GM23248 (cell line): ENCODE measurements around the gene COX6B2. TPM values are rescaled to one million over a fixed set of nuclear protein-coding genes. Genes with fewer than 3 reads are reported as not detected.

Experiments
- DNase-seq: peaks from one replicate; pipeline ENCODE4 v3.0.0-alpha.2; 2015
- H2AFZ ChIP-seq: fragments of 200-600 bp; sonication (generic); 2 replicates; pipeline ENCODE4 v1.6.1; 2016; ENCODE audit warnings: antibody characterized with exemption
- H3F3A ChIP-seq: fragments of 200-600 bp; sonication (generic); 2 replicates; pipeline ENCODE4 v1.6.1; 2016; ENCODE audit warnings: mild to moderate bottlenecking, antibody characterized with exemption, mixed run types; ENCODE audit not compliant: insufficient read depth
- H3K27ac ChIP-seq: fragments of 200-600 bp; sonication (generic); 2 replicates; pipeline ENCODE4 v1.5.1; 2016; ENCODE audit warnings: mild to moderate bottlenecking
- H3K27me3 ChIP-seq: fragments of 200-600 bp; sonication (generic); replicated peaks from 2 replicates; pipeline ENCODE4 v1.6.1; 2016; ENCODE audit warnings: mild to moderate bottlenecking; ENCODE audit not compliant: insufficient read depth
- H3K36me3 ChIP-seq: fragments of 200-600 bp; sonication (generic); 2 replicates; pipeline ENCODE4 v1.6.1; 2016; ENCODE audit warnings: low read depth, mild to moderate bottlenecking
- H3K4me1 ChIP-seq: fragments of 200-600 bp; sonication (generic); 2 replicates; pipeline ENCODE4 v1.6.1; 2016; ENCODE audit warnings: mild to moderate bottlenecking; ENCODE audit not compliant: insufficient read depth
- H3K4me2 ChIP-seq: fragments of 200-600 bp; sonication (generic); one replicate; pipeline ENCODE4 v1.6.1; 2016; ENCODE audit warnings: mild to moderate bottlenecking; ENCODE audit not compliant: unreplicated experiment
- H3K4me3 ChIP-seq: fragments of 200-600 bp; sonication (generic); 2 replicates; pipeline ENCODE4 v1.5.1; 2016; ENCODE audit warnings: mild to moderate bottlenecking
- H3K79me2 ChIP-seq: fragments of 200-600 bp; sonication (generic); 2 replicates; pipeline ENCODE4 v1.6.1; 2016; ENCODE audit warnings: mild to moderate bottlenecking; ENCODE audit not compliant: insufficient read depth
- H3K9ac ChIP-seq: fragments of 200-600 bp; sonication (generic); 2 replicates; pipeline ENCODE4 v1.6.1; 2016; ENCODE audit warnings: mild to moderate bottlenecking
- H3K9me2 ChIP-seq: fragments of 200-600 bp; sonication (generic); 2 replicates; pipeline ENCODE4 v1.6.1; 2016; ENCODE audit warnings: mixed run types, mild to moderate bottlenecking, moderate library complexity; ENCODE audit not compliant: insufficient read depth
- H3K9me3 ChIP-seq: fragments of 200-600 bp; sonication (generic); one replicate; pipeline ENCODE4 v1.6.1; 2017; ENCODE audit warnings: low read depth
- H4K20me1 ChIP-seq: fragments of 200-600 bp; sonication (generic); 2 replicates; pipeline ENCODE4 v1.6.0; 2016; ENCODE audit not compliant: insufficient read depth
- EZH2 ChIP-seq: fragments of 200-600 bp; sonication (generic); IDR thresholded peaks from 2 replicates; pipeline ENCODE4 v1.6.1; 2018; ENCODE audit warnings: antibody characterized with exemption, mild to moderate bottlenecking; ENCODE audit not compliant: insufficient read depth, poor library complexity, severe bottlenecking
- EZH2phosphoT487 ChIP-seq: fragments of 200-600 bp; sonication (generic); IDR thresholded peaks from 2 replicates; pipeline ENCODE4 v1.6.1; 2018; ENCODE audit warnings: antibody characterized with exemption, moderate library complexity, mild to moderate bottlenecking, low read depth; ENCODE audit not compliant: insufficient read depth
- WGBS, 2 experiments: methylation state at CpG; one replicate each; pipeline ENCODE4 v1.1.6; 2015 to 2017; ENCODE audit warnings: low lambda C conversion rate in 2 of 2, low coverage in 1 of 2; ENCODE audit errors: missing lambda C conversion rate in 2 of 2; 5-methylcytosine and 5-hydroxymethylcytosine counted together
- in situ Hi-C: fragments of 300-500 bp; cut with MboI; formaldehyde crosslinking; loops from 2 replicates; pipeline ENCODE4 v1.15.0; 2020
- polyA plus RNA-seq: library from polyadenylated mRNA; unstranded; fragments of >200 nt; fragmentation: Nextera tagmentation; extraction: Ambion mirVana; gene quantifications from 2 replicates; pipeline ENCODE4 v1.2.1, GENCODE V29; 2016
- total RNA-seq: library from RNA; depleted of rRNA; stranded (reverse); fragments of >200 nt; shearing (Covaris generic); gene quantifications from 2 replicates; pipeline ENCODE4 v1.2.3, GENCODE V29; 2014

COX6B2 gene
- total and polyA plus RNA-seq, 2 experiments from 2014 or later: not detected

DNA sequence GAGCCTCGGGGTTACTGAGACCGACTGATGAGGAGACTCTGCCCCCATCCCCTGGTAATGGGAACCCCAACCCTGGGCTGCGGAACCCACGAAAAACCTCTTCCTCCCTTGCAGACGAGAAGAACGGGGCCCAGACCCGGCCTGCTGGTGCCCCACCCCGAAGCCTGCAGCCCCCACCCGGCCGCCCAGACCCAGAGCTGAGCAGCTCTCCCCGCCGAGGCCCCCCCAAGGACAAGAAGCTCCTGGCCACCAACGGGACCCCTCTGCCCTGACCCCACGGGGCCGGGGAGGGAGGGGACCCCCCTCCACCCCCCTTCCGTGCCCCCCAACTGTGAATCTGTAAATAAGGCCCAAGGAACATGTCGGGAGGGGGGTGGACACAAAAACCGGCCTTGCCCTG is 42.7 kb downstream of the COX6B2 start:
- Histone ChIP-seq H4K20me1 (no peaks in the 10 kb centered on the region), H3F3A (no peaks in the 10 kb centered on the region), H3K4me3 (no peak overlapping the region), H3K36me3 (no peaks in the 10 kb centered on the region), H3K9ac (no peak overlapping the region), H3K27ac (no peak overlapping the region), H3K27me3 (no peaks in the 10 kb centered on the region), H3K4me1 (no peaks in the 10 kb centered on the region), H3K79me2 (no peaks in the 10 kb centered on the region), H2AFZ (no peak overlapping the region), H3K9me3 (no peaks in the 10 kb centered on the region), H3K9me2 (no peaks in the 10 kb centered on the region), H3K4me2 (no peak overlapping the region)
- no peak for TF ChIP-seq EZH2phosphoT487
- TF ChIP-seq EZH2: no peak
- DNase-seq: no peak
- 79 to 94% methylated on average over 8 to 18 of the region's 18 CpGs for WGBS, 2 experiments
- in situ Hi-C loops: no loop called here

- Histone ChIP-seq H3K4me3 (no peak overlapping the region), H4K20me1 (no peaks in the 10 kb centered on the region), H3K4me2 (no peak overlapping the region), H2AFZ (no peak overlapping the region), H3K27ac (no peak overlapping the region), H3K9me3 (no peaks in the 10 kb centered on the region), H3K9me2 (no peaks in the 10 kb centered on the region), H3K79me2 (no peaks in the 10 kb centered on the region), H3K4me1 (no peaks in the 10 kb centered on the region), H3K9ac (no peak overlapping the region), H3F3A (no peaks in the 10 kb centered on the region), H3K36me3 (no peaks in the 10 kb centered on the region), H3K27me3 (no peaks in the 10 kb centered on the region)
- WGBS, 2 experiments: 82 to 88% methylated on average over 9 of the region's 9 CpGs
- in situ Hi-C loops: no loop called here
- TF ChIP-seq EZH2phosphoT487 (no peak), EZH2 (no peak)
- no peak for DNase-seq
Observed at GRCh38 chr19:55311397-55311796, 43.1 kb downstream of the COX6B2 start.

GRCh38 chr19:55310498-55310897 is 44.0 kb downstream of the COX6B2 start:
- no peaks in the 10 kb centered on the region for H4K20me1 ChIP-seq
- WGBS, 2 experiments: 50 to 55% methylated on average over 7 of the region's 7 CpGs
- in situ Hi-C loops: no loop called here

GRCh38 chr19:55309448-55309847 is 45.1 kb downstream of the COX6B2 start:
- no peaks in the 10 kb centered on the region for H4K20me1 ChIP-seq
- in situ Hi-C loops: no loop called here
- no peak overlapping the region for H3K9ac ChIP-seq
- H3K27ac ChIP-seq: no peak overlapping the region
- no peaks in the 10 kb centered on the region for H3K9me2 ChIP-seq
- WGBS, 2 experiments: 89 to 90% methylated on average over 5 of the region's 5 CpGs
- H3K79me2 ChIP-seq: no peaks in the 10 kb centered on the region
- TF ChIP-seq EZH2phosphoT487 (no peak), EZH2 (no peak)
- H3F3A ChIP-seq: no peaks in the 10 kb centered on the region
- no peak for DNase-seq
- H2AFZ ChIP-seq: no peak overlapping the region
- no peak overlapping the region for H3K4me3 ChIP-seq
- H3K9me3 ChIP-seq: no peaks in the 10 kb centered on the region
- H3K4me1 ChIP-seq: no peaks in the 10 kb centered on the region
- H3K27me3 ChIP-seq: no peaks in the 10 kb centered on the region
- H3K36me3 ChIP-seq: no peaks in the 10 kb centered on the region
- H3K4me2 ChIP-seq: no peak overlapping the region

More at GRCh38 chr19:55310498-55310897, 44.0 kb downstream of the COX6B2 start:
- Histone ChIP-seq H3F3A (no peaks in the 10 kb centered on the region), H3K27me3 (no peaks in the 10 kb centered on the region), H3K9ac (no peak overlapping the region), H3K36me3 (no peaks in the 10 kb centered on the region), H3K4me2 (no peak overlapping the region), H3K9me2 (no peaks in the 10 kb centered on the region), H2AFZ (no peak overlapping the region), H3K9me3 (no peaks in the 10 kb centered on the region), H3K4me1 (no peaks in the 10 kb centered on the region), H3K4me3 (no peak overlapping the region), H3K79me2 (no peaks in the 10 kb centered on the region), H3K27ac (no peak overlapping the region)
- no peak for DNase-seq
- TF ChIP-seq EZH2 (no peak), EZH2phosphoT487 (no peak)

DNA sequence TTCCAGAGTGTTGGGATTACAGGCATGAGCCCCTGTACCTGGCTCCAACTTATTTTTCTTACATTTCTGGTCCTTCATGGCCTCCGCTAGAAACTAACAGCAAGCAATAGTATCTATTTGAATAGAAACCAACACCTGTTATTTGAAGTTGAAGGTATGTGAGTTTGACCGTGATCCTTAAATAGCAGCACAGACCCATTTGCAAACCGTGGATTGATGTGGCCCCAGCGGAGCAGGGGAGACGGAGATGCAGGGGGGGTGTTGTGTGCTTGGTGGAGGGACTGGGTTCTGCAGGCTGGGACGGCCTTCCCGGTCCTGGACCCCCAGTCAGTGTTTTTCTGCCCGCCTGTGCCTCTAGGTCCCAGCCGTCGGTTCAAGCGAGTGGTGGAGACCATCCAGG is 46.2 kb downstream of the COX6B2 start:
- H3K27me3 ChIP-seq: no peaks in the 10 kb centered on the region
- no peaks in the 10 kb centered on the region for H3K9me2 ChIP-seq
- H3K27ac ChIP-seq: no peak overlapping the region
- no peak overlapping the region for H3K4me3 ChIP-seq
- no peaks in the 10 kb centered on the region for H3K4me1 ChIP-seq
- no peak for DNase-seq
- no peaks in the 10 kb centered on the region for H3K9me3 ChIP-seq
- 93 to 95% methylated on average over 10 to 11 of the region's 11 CpGs for WGBS, 2 experiments
- no peak for TF ChIP-seq EZH2phosphoT487
- TF ChIP-seq EZH2: no peak
- in situ Hi-C loops: no loop called here
- H3K36me3 ChIP-seq: no peaks in the 10 kb centered on the region
- H3F3A ChIP-seq: no peaks in the 10 kb centered on the region
- H3K9ac ChIP-seq: no peak overlapping the region
- H3K79me2 ChIP-seq: no peaks in the 10 kb centered on the region
- no peak overlapping the region for H2AFZ ChIP-seq
- H3K4me2 ChIP-seq: no peak overlapping the region
- H4K20me1 ChIP-seq: no peaks in the 10 kb centered on the region
